GM23248 (cell line): ENCODE data around the gene COL27A1.

Source experiments
- EZH2 ChIP-seq: fragments of 200-600 bp; sonication (generic); IDR thresholded peaks from 2 replicates; pipeline ENCODE4 v1.6.1; 2018; ENCODE audit warnings: antibody characterized with exemption, mild to moderate bottlenecking; ENCODE audit not compliant: insufficient read depth, poor library complexity, severe bottlenecking
- EZH2phosphoT487 ChIP-seq: fragments of 200-600 bp; sonication (generic); IDR thresholded peaks from 2 replicates; pipeline ENCODE4 v1.6.1; 2018; ENCODE audit warnings: antibody characterized with exemption, moderate library complexity, mild to moderate bottlenecking, low read depth; ENCODE audit not compliant: insufficient read depth

DNA sequence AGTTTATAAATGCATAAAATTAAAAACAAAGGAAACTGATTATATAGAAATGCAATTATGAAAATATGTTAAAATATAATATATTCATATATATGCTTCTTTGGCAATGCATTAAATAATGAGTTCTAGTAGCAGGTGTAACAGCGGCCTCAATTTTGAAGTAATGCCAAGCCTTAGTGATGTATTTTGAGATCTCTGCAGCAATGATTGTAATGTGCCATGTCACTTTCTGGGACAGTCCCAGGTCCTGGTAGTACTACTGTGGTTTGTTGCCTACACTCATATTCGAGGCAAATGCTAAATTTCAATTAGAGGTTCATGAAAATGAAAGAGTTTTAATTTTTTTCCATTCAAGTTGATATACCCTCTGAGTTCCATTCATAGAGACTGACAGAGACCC, 91.7 kb downstream of the COL27A1 start:
- TF ChIP-seq EZH2: no peak
- no peak for TF ChIP-seq EZH2phosphoT487
